ENCODE results near the gene MRPL17.

The MRPL17 gene

GRCh38 chr11:6653656-6654055 is 29.5 kb downstream of the MRPL17 start:
- no peaks in the 10 kb centered on the region for H3K4me1 Mint-ChIP-seq (ENCODE audit: low read depth)
- DNase-seq, result no peak
- H3K4me3 Mint-ChIP-seq, result no peak overlapping the region
- no peaks in the 10 kb centered on the region for H3K36me3 Mint-ChIP-seq (ENCODE audit: low read depth)
- no peak overlapping the region for H3K27ac Mint-ChIP-seq
- peaks cover 6% of the 10 kb centered on the region for H3K27me3 Mint-ChIP-seq
- H3K9me3 Mint-ChIP-seq, result no peaks in the 10 kb centered on the region

DNA sequence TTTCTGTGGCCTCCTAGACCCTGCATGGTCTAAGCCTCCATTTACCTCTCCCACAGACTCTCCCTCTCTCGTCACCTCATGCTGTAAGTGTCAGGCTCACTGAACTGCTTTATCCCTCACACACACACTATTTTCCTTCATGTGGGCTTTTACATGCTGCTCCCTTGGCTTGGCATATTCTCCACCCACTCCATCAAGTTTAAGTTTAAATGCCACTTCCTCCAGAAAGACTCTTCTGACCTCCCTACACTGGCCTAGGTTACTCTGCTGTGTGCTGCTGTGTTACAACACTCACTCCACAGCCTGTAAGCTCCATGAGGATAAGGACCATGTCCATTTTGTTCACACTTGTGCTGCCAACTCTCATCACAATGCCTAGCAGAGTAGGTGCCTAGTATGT is 30.0 kb downstream of the MRPL17 start:
- H3K27ac Mint-ChIP-seq, result no peak overlapping the region
- peaks cover 6% of the 10 kb centered on the region for H3K27me3 Mint-ChIP-seq
- H3K36me3 Mint-ChIP-seq (ENCODE audit: low read depth), result no peaks in the 10 kb centered on the region
- no peaks in the 10 kb centered on the region for H3K9me3 Mint-ChIP-seq
- no peaks in the 10 kb centered on the region for H3K4me1 Mint-ChIP-seq (ENCODE audit: low read depth)
- no peak overlapping the region for H3K4me3 Mint-ChIP-seq
- DNase-seq, result no peak

GRCh38 chr11:6652182-6652581 is 31.0 kb downstream of the MRPL17 start:
- H3K36me3 Mint-ChIP-seq (ENCODE audit: low read depth), result no peaks in the 10 kb centered on the region
- no peak overlapping the region for H3K4me3 Mint-ChIP-seq

DNA sequence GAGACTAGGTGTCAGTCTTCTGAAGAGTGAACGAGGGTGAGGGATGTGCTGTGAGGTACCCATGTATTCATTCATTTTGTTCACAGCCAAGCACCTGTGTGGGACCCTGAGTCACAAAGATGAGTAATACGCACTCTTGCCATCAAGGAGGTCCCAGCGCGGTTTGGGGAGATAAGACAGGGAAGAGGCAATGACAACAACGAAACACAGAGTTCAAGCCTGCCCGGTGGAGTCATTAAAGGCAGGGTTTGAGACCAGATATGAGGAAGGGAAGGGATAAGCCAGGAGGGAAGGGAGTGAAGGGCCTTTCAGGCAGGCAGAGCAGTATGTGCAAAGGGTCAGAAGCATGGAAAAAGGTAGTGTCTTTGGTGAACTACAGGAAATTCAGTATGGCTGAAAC is 32.2 kb downstream of the MRPL17 start:
- Mint-ChIP-seq H3K9me3 (no peaks in the 10 kb centered on the region), H3K27ac (no peak overlapping the region), H3K27me3 (no peaks in the 10 kb centered on the region), H3K4me1 (ENCODE audit: low read depth) (no peaks in the 10 kb centered on the region), H3K4me3 (no peak overlapping the region), H3K36me3 (ENCODE audit: low read depth) (no peaks in the 10 kb centered on the region)
- peak; percentile 50 for DNase-seq

More at GRCh38 chr11:6652182-6652581, 31.0 kb downstream of the MRPL17 start:
- H3K4me1 Mint-ChIP-seq (ENCODE audit: low read depth), result no peaks in the 10 kb centered on the region
- H3K27me3 Mint-ChIP-seq, result peaks cover 6% of the 10 kb centered on the region
- H3K9me3 Mint-ChIP-seq, result no peaks in the 10 kb centered on the region
- DNase-seq, result no peak
- no peak overlapping the region for H3K27ac Mint-ChIP-seq

DNA sequence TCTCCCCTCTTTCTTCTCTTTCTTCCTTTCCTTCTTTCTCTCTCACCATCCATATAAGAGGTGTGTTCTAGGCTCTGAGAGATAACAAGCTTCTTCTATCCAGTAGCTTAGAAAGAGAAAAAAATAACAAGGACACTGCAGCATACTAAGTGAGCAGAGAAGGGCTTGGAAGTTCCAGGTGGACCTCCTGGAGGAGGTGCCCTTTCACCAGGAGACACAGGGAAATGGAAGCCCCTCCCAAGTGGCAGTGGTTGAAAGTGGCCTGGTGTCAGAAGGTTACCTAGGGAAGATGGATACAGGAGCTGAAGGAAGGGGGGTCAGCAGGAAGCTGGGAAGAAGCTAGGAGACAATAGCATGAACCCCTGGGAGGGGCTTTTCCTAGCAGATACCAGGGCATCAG is 33.0 kb downstream of the MRPL17 start:
- Mint-ChIP-seq H3K4me1 (ENCODE audit: low read depth) (no peaks in the 10 kb centered on the region), H3K36me3 (ENCODE audit: low read depth) (no peaks in the 10 kb centered on the region), H3K4me3 (no peak overlapping the region), H3K9me3 (no peaks in the 10 kb centered on the region), H3K27me3 (no peaks in the 10 kb centered on the region), H3K27ac (no peak overlapping the region)
- no peak for DNase-seq

- Mint-ChIP-seq H3K36me3 (ENCODE audit: low read depth) (no peaks in the 10 kb centered on the region), H3K4me3 (no peak overlapping the region), H3K9me3 (no peaks in the 10 kb centered on the region), H3K4me1 (ENCODE audit: low read depth) (no peaks in the 10 kb centered on the region), H3K27me3 (no peaks in the 10 kb centered on the region), H3K27ac (no peak overlapping the region)
- DNase-seq, result no peak
Measured at GRCh38 chr11:6648501-6648900, 34.6 kb downstream of the MRPL17 start.

DNA sequence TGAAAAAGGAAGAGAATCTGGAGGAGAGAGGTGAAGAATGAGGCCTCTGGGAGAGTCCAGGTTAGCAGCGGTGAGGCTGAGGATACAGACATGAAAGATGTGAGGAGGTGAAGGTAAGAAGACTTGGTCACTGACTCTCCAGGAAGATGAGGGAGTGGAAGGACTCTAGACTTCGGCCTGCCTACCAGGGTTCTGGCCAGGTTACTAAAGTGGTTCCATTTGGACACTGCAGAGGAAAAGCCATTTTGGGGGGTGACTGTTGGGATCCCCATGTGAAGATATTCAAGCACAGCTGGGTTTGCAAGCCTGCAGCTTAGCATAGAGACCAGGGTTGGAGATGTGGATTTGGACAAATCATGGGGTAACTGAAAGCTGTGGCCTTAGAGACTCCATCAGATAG is 35.3 kb downstream of the MRPL17 start:
- H3K36me3 Mint-ChIP-seq (ENCODE audit: low read depth), result no peaks in the 10 kb centered on the region
- H3K27ac Mint-ChIP-seq, result no peak overlapping the region
- H3K4me1 Mint-ChIP-seq (ENCODE audit: low read depth), result no peaks in the 10 kb centered on the region
- no peaks in the 10 kb centered on the region for H3K27me3 Mint-ChIP-seq
- no peak overlapping the region for H3K4me3 Mint-ChIP-seq
- no peak for DNase-seq
- no peaks in the 10 kb centered on the region for H3K9me3 Mint-ChIP-seq

DNA sequence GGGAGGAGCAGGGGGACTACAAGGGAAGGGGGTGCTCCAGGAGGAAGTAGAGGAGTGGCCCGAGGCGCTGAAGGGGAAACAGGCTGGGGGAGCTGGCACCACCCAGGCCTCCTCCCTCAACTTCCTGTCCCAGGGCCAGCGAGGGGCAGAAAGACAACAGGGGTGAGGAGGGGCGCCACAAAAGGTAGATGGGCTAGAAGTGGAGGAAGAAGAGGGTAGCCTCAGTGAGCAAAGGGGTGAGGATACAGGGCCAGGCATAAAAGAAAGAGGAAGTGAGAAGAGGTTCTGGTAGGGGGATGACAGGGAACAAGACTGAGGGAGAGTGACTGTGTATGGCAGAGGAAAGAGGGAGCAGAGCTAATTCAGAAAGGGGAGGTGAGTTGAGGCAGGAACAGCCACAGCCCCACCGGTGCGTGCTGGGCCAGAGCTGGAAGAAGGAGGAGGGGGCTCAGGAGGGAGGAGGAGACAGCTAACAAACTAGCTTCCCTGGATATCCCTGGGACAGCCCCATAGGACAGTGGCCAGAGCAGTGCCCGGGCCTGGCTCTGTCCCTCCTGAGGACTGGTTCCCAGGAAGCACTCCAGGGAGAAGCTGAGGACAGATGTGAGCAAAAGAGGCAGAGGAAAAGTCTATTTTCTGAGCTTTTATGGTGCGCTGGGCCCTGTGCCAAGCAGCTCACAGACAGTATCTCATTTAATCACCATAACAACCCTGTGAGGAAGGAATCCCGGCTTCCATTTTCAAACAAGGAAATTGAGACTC is 36.0 kb downstream of the MRPL17 start:
- H3K4me1 Mint-ChIP-seq (ENCODE audit: low read depth), result no peaks in the 10 kb centered on the region
- H3K27ac Mint-ChIP-seq, result no peak overlapping the region
- no peaks in the 10 kb centered on the region for H3K9me3 Mint-ChIP-seq
- no peaks in the 10 kb centered on the region for H3K36me3 Mint-ChIP-seq (ENCODE audit: low read depth)
- no peak overlapping the region for H3K4me3 Mint-ChIP-seq
- peak; percentile 69 for DNase-seq
- no peaks in the 10 kb centered on the region for H3K27me3 Mint-ChIP-seq

GRCh38 chr11:6646576-6646917 is 36.6 kb downstream of the MRPL17 start:
- Mint-ChIP-seq H3K27me3 (no peaks in the 10 kb centered on the region), H3K4me1 (ENCODE audit: low read depth) (no peaks in the 10 kb centered on the region), H3K4me3 (no peak overlapping the region), H3K36me3 (ENCODE audit: low read depth) (no peaks in the 10 kb centered on the region), H3K27ac (no peak overlapping the region), H3K9me3 (no peaks in the 10 kb centered on the region)
- no peak for DNase-seq

DNA sequence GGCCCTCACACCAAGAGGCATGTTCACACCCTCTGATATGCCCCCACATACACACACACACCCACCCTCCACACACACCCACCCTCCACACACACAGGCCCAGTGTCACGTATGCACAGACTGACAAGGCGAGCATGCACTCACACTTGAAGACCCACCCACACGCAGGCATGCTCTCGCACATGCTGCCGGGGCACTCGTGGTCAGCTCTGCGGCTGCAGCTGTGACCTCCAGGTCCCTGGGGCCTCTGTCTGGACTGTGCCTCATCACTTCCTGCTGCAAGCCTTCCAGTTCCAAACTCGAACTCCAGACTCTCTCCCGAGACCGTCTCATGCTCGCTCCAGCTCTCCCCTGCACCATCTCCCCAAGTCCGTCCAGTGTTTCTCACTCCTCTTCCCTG is 37.1 kb downstream of the MRPL17 start:
- Mint-ChIP-seq H3K36me3 (ENCODE audit: low read depth) (no peaks in the 10 kb centered on the region), H3K4me3 (no peak overlapping the region)

GRCh38 chr11:6642957-6643356 is 40.2 kb downstream of the MRPL17 start:
- DNase-seq, result no peak
- no peak overlapping the region for H3K4me3 Mint-ChIP-seq
- H3K36me3 Mint-ChIP-seq (ENCODE audit: low read depth), result no peaks in the 10 kb centered on the region
- no peaks in the 10 kb centered on the region for H3K27me3 Mint-ChIP-seq
- H3K27ac Mint-ChIP-seq, result no peak overlapping the region
- H3K4me1 Mint-ChIP-seq (ENCODE audit: low read depth), result no peaks in the 10 kb centered on the region
- no peaks in the 10 kb centered on the region for H3K9me3 Mint-ChIP-seq

More for the DNA sequence above, 37.1 kb downstream of the MRPL17 start:
- Mint-ChIP-seq H3K4me1 (ENCODE audit: low read depth) (no peaks in the 10 kb centered on the region), H3K9me3 (no peaks in the 10 kb centered on the region), H3K27ac (no peak overlapping the region), H3K27me3 (no peaks in the 10 kb centered on the region)
- no peak for DNase-seq

DNA sequence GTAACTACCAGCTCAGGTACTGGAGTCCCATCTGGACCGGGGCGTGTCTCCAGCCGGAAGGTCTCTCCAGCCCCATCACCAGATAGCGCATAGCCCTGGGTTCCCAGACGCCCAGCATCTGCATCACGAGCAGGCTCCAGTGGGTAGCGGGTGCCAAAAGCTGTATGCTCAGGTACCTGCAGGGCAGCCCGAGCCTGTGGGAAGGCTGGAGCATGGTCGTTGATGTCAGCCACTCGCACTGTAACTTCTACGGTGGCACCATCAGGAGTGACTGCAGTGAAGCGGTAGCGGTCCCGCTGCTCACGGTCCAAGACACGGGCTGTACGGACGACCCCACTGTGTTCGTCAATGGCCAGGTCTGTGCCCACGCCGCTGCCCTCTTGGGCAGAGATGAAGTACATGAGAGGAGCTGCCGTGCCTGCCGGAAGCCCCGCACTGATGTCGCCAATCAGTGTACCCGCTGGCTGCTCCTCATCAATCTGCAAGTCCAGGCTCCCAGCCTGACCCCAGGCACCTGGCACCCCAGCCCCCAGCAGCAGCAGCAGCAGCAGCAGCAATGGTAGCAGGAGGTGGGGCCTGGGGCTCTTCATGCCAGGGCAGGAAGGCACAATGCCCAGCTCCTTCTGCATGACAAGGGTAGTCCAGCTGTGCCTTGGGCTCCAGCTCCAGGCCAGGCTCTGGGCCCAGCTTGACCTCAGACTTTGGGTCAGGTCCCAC is 42.0 kb downstream of the MRPL17 start:
- Mint-ChIP-seq H3K4me3 (no peak overlapping the region), H3K9me3 (no peaks in the 10 kb centered on the region), H3K27ac (no peak overlapping the region), H3K27me3 (no peaks in the 10 kb centered on the region), H3K36me3 (ENCODE audit: low read depth) (no peaks in the 10 kb centered on the region), H3K4me1 (ENCODE audit: low read depth) (no peaks in the 10 kb centered on the region)
- no peak for DNase-seq

GRCh38 chr11:6640036-6640984 is 42.8 kb downstream of the MRPL17 start:
- no peaks in the 10 kb centered on the region for H3K36me3 Mint-ChIP-seq (ENCODE audit: low read depth)
- H3K9me3 Mint-ChIP-seq, result no peaks in the 10 kb centered on the region
- no peaks in the 10 kb centered on the region for H3K4me1 Mint-ChIP-seq (ENCODE audit: low read depth)
- no peak overlapping the region for H3K27ac Mint-ChIP-seq
- no peaks in the 10 kb centered on the region for H3K27me3 Mint-ChIP-seq
- no peak for DNase-seq
- no peak overlapping the region for H3K4me3 Mint-ChIP-seq

- no peaks in the 10 kb centered on the region for H3K36me3 Mint-ChIP-seq (ENCODE audit: low read depth)
- H3K4me1 Mint-ChIP-seq (ENCODE audit: low read depth), result no peaks in the 10 kb centered on the region
- H3K27me3 Mint-ChIP-seq, result no peaks in the 10 kb centered on the region
- no peak for DNase-seq
- H3K9me3 Mint-ChIP-seq, result no peaks in the 10 kb centered on the region
- no peak overlapping the region for H3K4me3 Mint-ChIP-seq
- H3K27ac Mint-ChIP-seq, result no peak overlapping the region
Measured at GRCh38 chr11:6638429-6638828, 44.7 kb downstream of the MRPL17 start.

DNA sequence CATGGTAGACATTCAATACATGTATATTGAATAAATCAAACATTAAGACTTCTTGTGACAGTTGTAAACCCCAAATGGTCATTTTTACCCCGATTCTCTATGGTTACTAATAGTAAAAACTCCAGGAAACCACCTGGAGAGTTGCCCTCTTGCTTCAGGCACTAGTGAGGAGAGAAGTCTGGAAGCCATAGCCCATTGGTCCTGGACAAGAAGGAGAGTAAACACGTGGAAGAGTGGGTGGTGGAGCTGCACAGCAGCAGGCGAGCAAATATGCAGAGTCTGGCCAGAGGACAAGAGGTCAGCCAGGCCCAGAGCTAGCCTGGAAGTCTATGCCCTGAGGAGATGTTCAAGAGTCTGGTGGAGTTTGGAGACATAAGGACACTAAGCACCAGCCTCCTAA is 45.3 kb downstream of the MRPL17 start:
- Mint-ChIP-seq H3K27ac (no peak overlapping the region), H3K4me3 (no peak overlapping the region), H3K36me3 (ENCODE audit: low read depth) (no peaks in the 10 kb centered on the region), H3K27me3 (no peaks in the 10 kb centered on the region), H3K4me1 (ENCODE audit: low read depth) (no peaks in the 10 kb centered on the region), H3K9me3 (no peaks in the 10 kb centered on the region)
- no peak for DNase-seq
